Measurements from ENCODE around the gene PRXL2B. TPM values are rescaled to one million over a fixed set of nuclear protein-coding genes. Genes with fewer than 3 reads are reported as not detected.

Gene PRXL2B
- total RNA-seq, 2 donors from 2014 or later = 5.6 to 8.8 TPM

DNA sequence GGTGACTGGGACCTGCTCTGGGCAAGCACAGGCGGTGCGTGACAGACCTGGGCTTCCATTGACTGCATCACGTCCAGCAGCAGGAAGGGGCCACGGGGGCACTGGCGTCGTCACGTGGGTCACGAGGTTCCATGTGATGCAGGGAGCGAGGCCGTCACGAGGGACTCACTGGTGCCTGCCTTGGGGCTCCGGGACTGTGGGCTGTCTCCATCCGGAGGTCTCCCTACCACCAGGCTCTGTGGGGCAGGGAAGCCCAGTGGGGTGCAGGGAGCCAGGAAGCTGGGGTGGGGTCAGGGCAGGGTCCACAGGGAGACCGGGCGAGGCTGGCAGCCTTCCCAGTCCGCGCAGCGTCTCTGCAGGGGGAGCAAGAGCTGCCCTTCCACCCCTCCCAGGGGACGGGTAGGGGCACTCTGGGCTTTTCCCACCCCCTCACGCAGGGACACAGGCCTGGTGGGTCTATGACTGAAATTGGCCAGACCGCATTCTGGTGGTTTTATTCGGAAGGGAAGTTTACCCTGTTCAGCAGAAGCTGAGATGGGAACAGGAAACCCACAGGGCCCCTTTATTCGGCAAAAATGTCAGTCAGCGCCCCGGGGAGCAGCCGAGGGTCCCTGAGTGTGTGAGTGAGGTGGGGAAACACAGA, 30.8 kb upstream of the PRXL2B start:
- ATAC-seq = peak; percentile 30
- Histone ChIP-seq H3K9me3 (no peaks in the 10 kb centered on the region), H3K4me3 (peak overlapping the region in 1 of 2 donors; percentile 22), H3K27me3 (no peaks in the 10 kb centered on the region), H3K27ac (peak overlapping the region; percentile 4 to 85 (median 82)), H3K36me3 (replicated peaks in 1 of 2; ENCODE audit: insufficient read depth in 1 of 2, low read depth in 2 of 2) (no peaks in the 10 kb centered on the region), H3K4me1 (peaks cover 31% of the 10 kb centered on the region)
- intact Hi-C loops (cut with DNase I) = no loop called here
- 8 to 24% methylated on average over 5 to 26 of the region's 26 CpGs for WGBS, 2 donors
- DNase-seq = peak; percentile 51 to 83 (median 66)
- peak in 1 of 3 donors; percentile 44 for TF ChIP-seq POLR2A (IDR thresholded peaks at IDR 0.05)
- TF ChIP-seq, protein P1, sequence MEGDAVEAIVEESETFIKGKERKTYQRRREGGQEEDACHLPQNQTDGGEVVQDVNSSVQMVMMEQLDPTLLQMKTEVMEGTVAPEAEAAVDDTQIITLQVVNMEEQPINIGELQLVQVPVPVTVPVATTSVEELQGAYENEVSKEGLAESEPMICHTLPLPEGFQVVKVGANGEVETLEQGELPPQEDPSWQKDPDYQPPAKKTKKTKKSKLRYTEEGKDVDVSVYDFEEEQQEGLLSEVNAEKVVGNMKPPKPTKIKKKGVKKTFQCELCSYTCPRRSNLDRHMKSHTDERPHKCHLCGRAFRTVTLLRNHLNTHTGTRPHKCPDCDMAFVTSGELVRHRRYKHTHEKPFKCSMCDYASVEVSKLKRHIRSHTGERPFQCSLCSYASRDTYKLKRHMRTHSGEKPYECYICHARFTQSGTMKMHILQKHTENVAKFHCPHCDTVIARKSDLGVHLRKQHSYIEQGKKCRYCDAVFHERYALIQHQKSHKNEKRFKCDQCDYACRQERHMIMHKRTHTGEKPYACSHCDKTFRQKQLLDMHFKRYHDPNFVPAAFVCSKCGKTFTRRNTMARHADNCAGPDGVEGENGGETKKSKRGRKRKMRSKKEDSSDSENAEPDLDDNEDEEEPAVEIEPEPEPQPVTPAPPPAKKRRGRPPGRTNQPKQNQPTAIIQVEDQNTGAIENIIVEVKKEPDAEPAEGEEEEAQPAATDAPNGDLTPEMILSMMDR (IDR thresholded peaks at IDR 0.05) = no peak

DNA sequence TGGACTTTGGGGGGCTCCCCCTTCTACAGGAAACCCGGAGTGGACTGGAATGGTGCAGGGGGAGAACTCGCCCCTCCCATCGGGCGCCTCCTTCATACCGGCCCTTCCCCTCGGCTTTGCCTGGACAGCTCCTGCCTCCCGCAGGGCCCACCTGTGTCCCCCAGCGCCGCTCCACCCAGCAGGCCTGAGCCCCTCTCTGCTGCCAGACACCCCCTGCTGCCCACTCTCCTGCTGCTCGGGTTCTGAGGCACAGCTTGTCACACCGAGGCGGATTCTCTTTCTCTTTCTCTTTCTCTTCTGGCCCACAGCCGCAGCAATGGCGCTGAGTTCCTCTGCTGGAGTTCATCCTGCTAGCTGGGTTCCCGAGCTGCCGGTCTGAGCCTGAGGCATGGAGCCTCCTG, 30.3 kb upstream of the PRXL2B start, which contains the start of gene TNFRSF14:
TNFRSF14 (plus strand) TSS at position 95 of the 401 bp plus-strand sequence; CDS start at position 389, 294 bp downstream.
- Histone ChIP-seq H3K4me1 (peaks cover 31% of the 10 kb centered on the region), H3K27ac (peak within 1 kb of the TSS; percentile 4 to 85 (median 82)), H3K9me3 (no peaks in the 10 kb centered on the region), H3K4me3 (peak within 1 kb of the TSS; percentile 22 to 38), H3K27me3 (no peaks in the 10 kb centered on the region), H3K36me3 (replicated peaks in 1 of 2; ENCODE audit: insufficient read depth in 1 of 2, low read depth in 2 of 2) (no peaks in the 10 kb centered on the region)
- intact Hi-C loops (cut with DNase I) = no loop called here
- ATAC-seq (peak; percentile 51), DNase-seq (peak; percentile 47 to 61 (median 50))
- TF ChIP-seq POLR2A (IDR thresholded peaks at IDR 0.05) = peak; percentile 10 to 56 (median 46)
- TF ChIP-seq, protein P1 (IDR thresholded peaks at IDR 0.05) = peak in 1 of 7 experiments; percentile 23
- 13% methylated on average over 12 to 16 of the region's 16 CpGs for WGBS, 2 donors

DNA sequence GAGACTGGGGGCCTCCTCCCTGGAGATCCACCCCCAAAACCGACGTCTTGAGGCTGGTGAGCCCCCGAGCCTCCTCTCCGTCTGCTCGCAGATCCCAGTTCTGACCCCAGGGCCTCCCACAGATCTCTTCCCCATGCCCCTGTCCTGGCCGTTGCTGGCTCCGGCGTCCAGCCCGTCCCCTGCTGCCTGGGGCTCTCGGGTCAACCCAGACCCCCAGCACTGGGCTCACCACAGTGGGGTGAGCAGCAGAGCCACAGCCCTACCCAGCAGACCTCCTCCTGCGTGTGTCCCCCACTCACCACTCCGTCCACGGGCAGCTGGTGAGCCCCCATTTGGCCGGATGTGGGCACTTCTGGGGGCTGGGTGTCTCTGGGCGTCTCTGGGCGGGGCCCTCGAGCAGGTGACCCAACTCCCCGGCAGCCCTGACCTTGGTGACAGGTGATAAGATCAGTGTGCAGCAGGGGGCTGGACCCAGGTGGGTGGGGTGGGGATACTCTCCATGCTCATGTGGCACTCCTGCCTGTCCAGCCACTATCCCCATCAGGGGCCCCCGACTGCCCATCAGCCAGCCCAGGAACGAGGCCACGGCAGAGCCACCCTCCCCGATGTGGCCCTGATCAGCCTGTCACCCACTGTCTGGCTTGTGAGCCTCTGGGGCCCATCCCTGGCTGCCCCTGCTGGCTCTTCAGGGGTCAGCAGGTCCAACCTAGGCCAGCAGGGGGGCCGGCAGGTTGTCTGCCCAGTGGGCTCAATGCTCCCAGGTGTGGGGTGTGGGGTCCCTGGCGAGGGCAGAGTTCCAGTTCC, 29.7 kb upstream of the PRXL2B start:
- intact Hi-C loops (cut with DNase I) = no loop called here
- DNase-seq (peak in 2 of 4 donors; percentile 33 to 48), ATAC-seq (peak; percentile 18)
- peak overlapping the region; percentile 4 to 85 (median 82) for H3K27ac ChIP-seq
- no peak for TF ChIP-seq POLR2A (IDR thresholded peaks at IDR 0.05)
- TF ChIP-seq, protein P1 (IDR thresholded peaks at IDR 0.05) = no peak
- no peaks in the 10 kb centered on the region for H3K9me3 ChIP-seq
- H3K4me1 ChIP-seq = peaks cover 31% of the 10 kb centered on the region
- no peaks in the 10 kb centered on the region for H3K27me3 ChIP-seq
- no peaks in the 10 kb centered on the region for H3K36me3 ChIP-seq (replicated peaks in 1 of 2; ENCODE audit: insufficient read depth in 1 of 2, low read depth in 2 of 2)
- WGBS, 2 donors = 29 to 33% methylated on average over 17 to 24 of the region's 24 CpGs
- peak overlapping the region; percentile 22 to 38 for H3K4me3 ChIP-seq

DNA sequence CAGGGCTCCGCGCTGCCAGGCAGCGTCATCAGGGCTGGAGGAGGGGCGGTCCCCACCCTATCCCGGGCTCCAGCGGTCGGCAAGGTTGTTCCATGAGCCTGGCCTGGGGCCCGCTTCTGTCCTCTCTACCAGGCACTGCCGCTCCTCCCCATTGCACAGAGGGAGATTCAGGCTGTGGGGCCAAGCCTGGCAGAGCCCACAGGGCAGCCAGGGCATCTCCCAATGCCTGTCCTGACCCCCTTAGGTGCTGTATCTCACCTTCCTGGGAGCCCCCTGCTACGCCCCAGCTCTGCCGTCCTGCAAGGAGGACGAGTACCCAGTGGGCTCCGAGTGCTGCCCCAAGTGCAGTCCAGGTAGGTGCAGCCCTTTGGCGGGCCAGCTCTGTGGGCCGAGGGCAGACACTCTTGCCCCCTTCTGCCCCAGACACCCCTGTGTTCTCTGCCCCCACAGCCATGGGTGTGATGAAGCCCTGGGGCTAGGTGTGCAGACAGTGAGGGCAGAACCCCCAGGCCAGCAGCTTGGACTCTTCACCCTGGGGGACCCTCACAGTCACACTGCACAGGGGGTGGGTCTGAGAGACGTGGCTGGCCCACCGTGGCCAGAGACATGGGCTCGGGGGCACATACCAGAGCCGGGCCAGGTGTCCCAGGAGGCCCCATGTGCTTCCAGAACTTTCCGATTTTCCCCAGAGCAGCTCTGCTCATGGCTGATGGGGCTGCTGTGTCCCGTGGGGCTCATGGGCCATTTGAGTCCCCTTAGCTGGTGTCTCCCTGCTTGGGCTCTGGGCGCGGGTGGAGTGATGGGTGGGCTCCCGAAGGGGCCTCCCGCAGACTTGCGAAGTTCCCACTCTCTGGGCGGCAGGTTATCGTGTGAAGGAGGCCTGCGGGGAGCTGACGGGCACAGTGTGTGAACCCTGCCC, 28.8 kb upstream of the PRXL2B start:
- WGBS, 2 donors = 76 to 90% methylated on average over 4 to 26 of the region's 30 CpGs
- Histone ChIP-seq H3K4me3 (no peak overlapping the region), H3K27me3 (no peaks in the 10 kb centered on the region), H3K36me3 (replicated peaks in 1 of 2; ENCODE audit: insufficient read depth in 1 of 2, low read depth in 2 of 2) (no peaks in the 10 kb centered on the region), H3K9me3 (no peaks in the 10 kb centered on the region), H3K27ac (peak overlapping the region in 3 of 4 donors; percentile 81 to 85 (median 83)), H3K4me1 (peaks cover 31% of the 10 kb centered on the region)
- DNase-seq (no peak), ATAC-seq (no peak)
- TF ChIP-seq, protein P1 (IDR thresholded peaks at IDR 0.05) = no peak
- TF ChIP-seq POLR2A (IDR thresholded peaks at IDR 0.05) = no peak
- intact Hi-C loops (cut with DNase I) = no loop called here
